ENCODE measurements around the gene FOXO6. TPM values are rescaled to one million over a fixed set of nuclear protein-coding genes. Genes with fewer than 3 reads are reported as not detected.

The FOXO6 gene
- total and polyA plus RNA-seq, 2 donors (not counting 1 experiment from before 2014, with no cell fraction given): under 0.01 TPM; not detected in 1

DNA sequence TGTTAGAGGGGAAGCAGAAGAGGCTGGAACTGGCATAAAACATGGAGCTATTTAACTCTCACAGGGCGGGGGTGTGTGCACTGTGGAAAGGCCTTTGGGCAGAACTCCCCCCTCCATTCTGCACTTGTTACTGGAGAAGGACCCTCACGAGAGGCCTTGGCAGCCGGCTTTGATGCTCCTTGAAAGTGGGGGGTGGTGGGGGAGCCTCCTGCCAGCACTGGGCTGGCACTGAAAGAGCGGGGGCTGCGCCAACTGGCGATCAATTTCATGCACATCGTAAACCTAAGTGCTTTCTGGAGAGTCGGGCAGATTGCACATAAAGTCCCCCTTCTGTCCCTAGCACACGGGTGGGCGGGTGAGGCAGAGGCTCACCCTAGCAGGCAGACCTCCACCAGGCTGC lies 28.9 kb downstream of the FOXO6 start:
- TF ChIP-seq EZH2 (IDR thresholded peaks at IDR 0.05; ENCODE audit: low read length, missing control alignments): no peak
- TF ChIP-seq, protein P1, sequence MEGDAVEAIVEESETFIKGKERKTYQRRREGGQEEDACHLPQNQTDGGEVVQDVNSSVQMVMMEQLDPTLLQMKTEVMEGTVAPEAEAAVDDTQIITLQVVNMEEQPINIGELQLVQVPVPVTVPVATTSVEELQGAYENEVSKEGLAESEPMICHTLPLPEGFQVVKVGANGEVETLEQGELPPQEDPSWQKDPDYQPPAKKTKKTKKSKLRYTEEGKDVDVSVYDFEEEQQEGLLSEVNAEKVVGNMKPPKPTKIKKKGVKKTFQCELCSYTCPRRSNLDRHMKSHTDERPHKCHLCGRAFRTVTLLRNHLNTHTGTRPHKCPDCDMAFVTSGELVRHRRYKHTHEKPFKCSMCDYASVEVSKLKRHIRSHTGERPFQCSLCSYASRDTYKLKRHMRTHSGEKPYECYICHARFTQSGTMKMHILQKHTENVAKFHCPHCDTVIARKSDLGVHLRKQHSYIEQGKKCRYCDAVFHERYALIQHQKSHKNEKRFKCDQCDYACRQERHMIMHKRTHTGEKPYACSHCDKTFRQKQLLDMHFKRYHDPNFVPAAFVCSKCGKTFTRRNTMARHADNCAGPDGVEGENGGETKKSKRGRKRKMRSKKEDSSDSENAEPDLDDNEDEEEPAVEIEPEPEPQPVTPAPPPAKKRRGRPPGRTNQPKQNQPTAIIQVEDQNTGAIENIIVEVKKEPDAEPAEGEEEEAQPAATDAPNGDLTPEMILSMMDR (conservative IDR thresholded peaks at IDR 0.05 in 1 of 2, IDR thresholded peaks at IDR 0.05 in 1 of 2; ENCODE audit: low read depth in 1 of 2, low read length in 2 of 2): no peak
- H3K4me1 ChIP-seq (ENCODE audit: control insufficient read depth, extremely low read depth, insufficient read depth, low read length): no peaks in the 10 kb centered on the region
- H3K9me3 ChIP-seq (ENCODE audit: control insufficient read depth, insufficient read depth, low read depth, low read length): no peaks in the 10 kb centered on the region
- H3K27ac ChIP-seq (ENCODE audit: insufficient read depth, low read length): no peak overlapping the region
- no peak for DNase-seq (ENCODE audit: low read depth in 2 of 2)
- peaks cover 27% of the 10 kb centered on the region for H3K27me3 ChIP-seq (ENCODE audit: control insufficient read depth, insufficient read depth, low read length)
- no peak overlapping the region for H3K9ac ChIP-seq (ENCODE audit: insufficient read depth, low read length)
- H3K4me2 ChIP-seq (ENCODE audit: extremely low read depth, insufficient read depth, low read length): no peak overlapping the region
- H3K36me3 ChIP-seq (ENCODE audit: control insufficient read depth, insufficient read depth, low read length): no peaks in the 10 kb centered on the region
- H3K79me2 ChIP-seq (ENCODE audit: control insufficient read depth, insufficient read depth, low read length): no peaks in the 10 kb centered on the region
- no peak overlapping the region for H3K4me3 ChIP-seq (replicated peaks in 1 of 4; ENCODE audit: control extremely low read depth in 1 of 4, insufficient read depth in 1 of 4, low read depth in 3 of 4, low read length in 4 of 4)
- no peak overlapping the region for H2AFZ ChIP-seq (ENCODE audit: low read length)
- no peaks in the 10 kb centered on the region for H4K20me1 ChIP-seq (ENCODE audit: control insufficient read depth, extremely low read depth, insufficient read depth, low read length)

DNA sequence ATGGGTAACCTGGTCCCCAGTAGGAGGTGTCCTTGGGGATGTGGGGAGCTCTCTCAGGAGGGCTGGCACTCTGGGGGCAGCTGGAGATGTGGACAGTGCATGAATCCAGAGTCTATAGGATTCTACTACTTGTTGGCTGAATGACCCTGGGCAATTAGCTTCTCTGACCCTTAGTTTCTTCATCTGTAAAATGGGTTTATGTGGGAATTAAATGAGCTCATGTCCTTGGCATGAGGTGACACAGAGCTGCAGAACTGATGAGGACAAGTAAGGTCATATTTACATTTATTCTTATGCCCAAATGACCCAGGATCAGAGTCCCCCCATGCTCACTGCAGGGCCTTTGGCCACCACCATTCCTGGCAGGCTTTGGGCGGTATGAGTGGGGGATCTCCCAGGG lies 29.3 kb downstream of the FOXO6 start:
- Histone ChIP-seq H2AFZ (ENCODE audit: low read length) (no peak overlapping the region), H3K9ac (ENCODE audit: insufficient read depth, low read length) (no peak overlapping the region), H3K27ac (ENCODE audit: insufficient read depth, low read length) (no peak overlapping the region), H3K4me1 (ENCODE audit: control insufficient read depth, extremely low read depth, insufficient read depth, low read length) (no peaks in the 10 kb centered on the region), H3K4me2 (ENCODE audit: extremely low read depth, insufficient read depth, low read length) (no peak overlapping the region), H3K9me3 (ENCODE audit: control insufficient read depth, insufficient read depth, low read depth, low read length) (no peaks in the 10 kb centered on the region), H3K36me3 (ENCODE audit: control insufficient read depth, insufficient read depth, low read length) (no peaks in the 10 kb centered on the region), H3K4me3 (replicated peaks in 1 of 4; ENCODE audit: control extremely low read depth in 1 of 4, insufficient read depth in 1 of 4, low read depth in 3 of 4, low read length in 4 of 4) (no peak overlapping the region), H3K79me2 (ENCODE audit: control insufficient read depth, insufficient read depth, low read length) (no peaks in the 10 kb centered on the region), H3K27me3 (ENCODE audit: control insufficient read depth, insufficient read depth, low read length) (peaks cover 28% of the 10 kb centered on the region), H4K20me1 (ENCODE audit: control insufficient read depth, extremely low read depth, insufficient read depth, low read length) (no peaks in the 10 kb centered on the region)
- DNase-seq (ENCODE audit: low read depth in 2 of 2): no peak
- TF ChIP-seq, protein P1 (conservative IDR thresholded peaks at IDR 0.05 in 1 of 2, IDR thresholded peaks at IDR 0.05 in 1 of 2; ENCODE audit: low read depth in 1 of 2, low read length in 2 of 2): no peak
- TF ChIP-seq EZH2 (IDR thresholded peaks at IDR 0.05; ENCODE audit: low read length, missing control alignments): no peak

DNA sequence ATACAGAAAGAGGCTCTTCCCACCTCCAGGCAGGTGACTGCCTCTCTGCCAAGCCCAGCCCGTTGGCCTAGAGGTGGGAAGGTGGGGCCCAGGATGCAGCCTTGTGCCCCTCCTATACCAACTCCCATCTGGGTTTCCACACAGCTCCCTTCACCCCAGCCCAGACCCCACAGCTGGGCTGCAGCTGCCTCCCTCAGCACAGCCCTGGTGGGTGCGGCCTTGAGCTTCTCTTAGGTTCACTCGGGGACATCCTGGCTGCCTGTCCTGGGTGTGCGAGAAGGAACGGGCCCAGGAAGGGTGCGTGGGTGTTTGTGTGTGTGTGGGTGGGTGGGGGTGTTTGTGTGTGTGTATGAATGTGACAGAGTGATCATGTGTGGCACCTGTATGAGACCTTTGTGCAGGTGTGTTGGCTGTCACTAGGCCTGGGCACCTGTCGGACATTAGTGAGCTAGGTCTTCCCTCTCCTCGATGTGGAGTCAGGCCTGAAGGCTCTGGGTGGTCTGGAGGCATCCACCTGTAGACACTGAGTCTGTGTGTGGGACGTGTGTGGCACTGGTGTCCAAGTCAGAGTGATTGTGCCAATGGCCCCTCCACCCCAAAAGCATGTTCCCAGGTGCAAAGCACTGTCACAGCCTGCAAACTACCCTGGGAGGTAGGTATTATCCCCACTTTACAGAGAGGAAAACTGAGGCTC lies 30.7 kb downstream of the FOXO6 start:
- no peak overlapping the region for H3K9ac ChIP-seq (ENCODE audit: insufficient read depth, low read length)
- H3K27ac ChIP-seq (ENCODE audit: insufficient read depth, low read length): no peak overlapping the region
- no peaks in the 10 kb centered on the region for H3K36me3 ChIP-seq (ENCODE audit: control insufficient read depth, insufficient read depth, low read length)
- H3K4me1 ChIP-seq (ENCODE audit: control insufficient read depth, extremely low read depth, insufficient read depth, low read length): no peaks in the 10 kb centered on the region
- TF ChIP-seq EZH2 (IDR thresholded peaks at IDR 0.05; ENCODE audit: low read length, missing control alignments): no peak
- TF ChIP-seq, protein P1 (conservative IDR thresholded peaks at IDR 0.05 in 1 of 2, IDR thresholded peaks at IDR 0.05 in 1 of 2; ENCODE audit: low read depth in 1 of 2, low read length in 2 of 2): no peak
- no peaks in the 10 kb centered on the region for H3K9me3 ChIP-seq (ENCODE audit: control insufficient read depth, insufficient read depth, low read depth, low read length)
- no peak overlapping the region for H3K4me2 ChIP-seq (ENCODE audit: extremely low read depth, insufficient read depth, low read length)
- no peak overlapping the region for H2AFZ ChIP-seq (ENCODE audit: low read length)
- no peak for DNase-seq (ENCODE audit: low read depth in 2 of 2)
- H3K79me2 ChIP-seq (ENCODE audit: control insufficient read depth, insufficient read depth, low read length): no peaks in the 10 kb centered on the region
- no peaks in the 10 kb centered on the region for H4K20me1 ChIP-seq (ENCODE audit: control insufficient read depth, extremely low read depth, insufficient read depth, low read length)
- H3K4me3 ChIP-seq (replicated peaks in 1 of 4; ENCODE audit: control extremely low read depth in 1 of 4, insufficient read depth in 1 of 4, low read depth in 3 of 4, low read length in 4 of 4): no peak overlapping the region
- H3K27me3 ChIP-seq (ENCODE audit: control insufficient read depth, insufficient read depth, low read length): peaks cover 29% of the 10 kb centered on the region

All from fibroblast of lung (primary cell).